Adrenal gland (tissue), 12 donors: ENCODE results near the gene KRTAP20-3. TPM values are rescaled to one million over a fixed set of nuclear protein-coding genes. Genes with fewer than 3 reads are reported as not detected.

ENCODE experiments used
- DNase-seq, 7 donors: peaks; one replicate each; pipeline ENCODE4 v3.0.0-alpha.2; 2019 to 2020
- H3K27ac ChIP-seq, 5 donors: fragments of 200-600 bp; sonication (generic) in 4 of 5; 1 replicate in 3 of 5; 2 replicates in 2 of 5; pipeline versions ENCODE4 v1.5.1 to v1.8.0; 2016 to 2020; ENCODE audit warnings: mild to moderate bottlenecking in 1 of 5
- H3K27me3 ChIP-seq: fragments of 200-600 bp; 2 replicates; pipeline ENCODE4 v1.8.0; 2021
- H3K36me3 ChIP-seq, 2 donors: fragments of 200-600 bp; replicated peaks in 1 of 2; 1 replicate in 1 of 2; 2 replicates in 1 of 2; pipeline versions ENCODE4 v1.5.1 to v1.8.0; 2018 to 2022
- H3K4me1 ChIP-seq, 2 donors: fragments of 200-600 bp; replicated peaks in 1 of 2; 1 replicate in 1 of 2; 2 replicates in 1 of 2; pipeline versions ENCODE4 v1.5.1 to v1.8.0; 2018 to 2021
- H3K4me3 ChIP-seq, 4 donors: fragments of 200-600 bp; sonication (generic) in 3 of 4; one replicate each; pipeline ENCODE4 v1.5.1; 2016 to 2018
- H3K9me3 ChIP-seq, 3 donors: fragments of 200-600 bp; sonication (generic) in 1 of 3; replicated peaks in 1 of 3; 1 replicate in 2 of 3; 2 replicates in 1 of 3; pipeline versions ENCODE4 v1.5.1 to v1.8.0; 2016 to 2021
- POLR2A ChIP-seq, 2 donors: fragments of 450-650 bp; IDR thresholded peaks; one replicate each; pipeline ENCODE4 v1.6.1; 2017; ENCODE audit warnings: antibody characterized with exemption in 2 of 2, mild to moderate bottlenecking in 2 of 2, moderate library complexity in 1 of 2
- WGBS, 4 donors: extraction: QIAGEN DNeasy Blood & Tissue Kit in 2 of 4; methylation state at CpG; one replicate each; pipeline versions ENCODE4 v1.1.5 to v1.1.7; 2013 to 2017; 5-methylcytosine and 5-hydroxymethylcytosine counted together
- intact Hi-C, 2 donors: fragments of 100-400 bp; cut with DNase I; formaldehyde crosslinking; loops; one replicate each; pipeline versions ENCODE4 v1.14.1 to v1.15.0; 2022 to 2023
- polyA plus RNA-seq, 3 donors: library from polyadenylated mRNA; stranded (reverse); fragments of 200-250 nt in 2 of 3; fragments of 350-450 nt in 1 of 3; fragmentation: Illumina TruSeq in 1 of 3; extraction: RNeasy Lipid Tissue Mini Kit (QIAGEN cat#74804) in 1 of 3; gene quantifications; one replicate each; pipeline ENCODE4 v1.2.3, GENCODE V29; 2013 to 2014
- total RNA-seq, 9 donors: library from RNA; depleted of rRNA in 4 of 9; stranded (reverse); fragments of >200 nt in 4 of 9; fragments of 120-200 nt in 1 of 9; fragmentation: NEBNext Ultra II Directional in 1 of 9; extraction: Animal tissue kit (Norgen Biotek cat#: 25700) in 1 of 9; gene quantifications; one replicate each; pipeline versions ENCODE4 v1.1.0 to v1.2.4, GENCODE V29; 2013 to 2023
- TF ChIP-seq, protein P1 (sequence below), 6 experiments: fragments of 450-650 bp in 4 of 6; fragments of 200-600 bp in 2 of 6; sonication (generic) in 1 of 6; IDR thresholded peaks; 1 replicate in 5 of 6; 2 replicates in 1 of 6; pipeline versions ENCODE4 v1.5.1 to v1.8.0; 2016 to 2021; ENCODE audit warnings: antibody characterized with exemption in 6 of 6, mild to moderate bottlenecking in 2 of 6, moderate library complexity in 1 of 6
- donor health status: healthy with polysubstance abuse.
- donor health status: Bipolar disorder and iron deficiency.
- donor health status: DM: yes; HTN: yes; CAD: no.
- donor health status: DM: no; HTN: no; CAD: no.
- donor health status: DM: no; HTN: no; CAD: no.
- donor health status: DM: yes; HTN: yes; CAD: no.

Gene KRTAP20-3
- total and polyA plus RNA-seq, 12 donors, result not detected

DNA sequence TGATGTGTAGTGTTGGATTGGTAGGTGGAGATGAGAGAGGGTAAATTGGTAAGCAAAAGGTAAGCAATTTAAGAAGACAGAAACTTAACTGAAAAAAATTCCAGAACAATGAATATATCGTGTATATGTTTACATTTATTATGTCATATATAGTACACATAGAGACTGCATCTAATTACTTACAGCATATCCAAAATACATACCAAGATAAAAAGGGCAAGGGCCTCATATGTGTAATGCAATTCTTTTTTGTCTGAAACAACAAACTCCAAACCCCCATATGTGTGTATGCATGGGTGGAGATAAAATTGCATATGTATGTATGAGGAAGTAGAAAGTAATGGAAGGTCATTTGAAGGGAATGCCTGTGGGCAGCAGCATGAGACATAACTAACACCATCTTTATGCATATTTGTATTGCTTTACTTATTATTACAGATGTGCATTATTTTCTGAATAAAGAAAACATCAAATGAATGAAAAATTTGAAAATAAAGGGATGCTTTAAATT, 4.3 kb downstream of the KRTAP20-3 start:
- no peaks in the 10 kb centered on the region for H3K27me3 ChIP-seq
- no peaks in the 10 kb centered on the region for H3K36me3 ChIP-seq
- TF ChIP-seq POLR2A (IDR thresholded peaks at IDR 0.05), result no peak
- TF ChIP-seq, protein P1, sequence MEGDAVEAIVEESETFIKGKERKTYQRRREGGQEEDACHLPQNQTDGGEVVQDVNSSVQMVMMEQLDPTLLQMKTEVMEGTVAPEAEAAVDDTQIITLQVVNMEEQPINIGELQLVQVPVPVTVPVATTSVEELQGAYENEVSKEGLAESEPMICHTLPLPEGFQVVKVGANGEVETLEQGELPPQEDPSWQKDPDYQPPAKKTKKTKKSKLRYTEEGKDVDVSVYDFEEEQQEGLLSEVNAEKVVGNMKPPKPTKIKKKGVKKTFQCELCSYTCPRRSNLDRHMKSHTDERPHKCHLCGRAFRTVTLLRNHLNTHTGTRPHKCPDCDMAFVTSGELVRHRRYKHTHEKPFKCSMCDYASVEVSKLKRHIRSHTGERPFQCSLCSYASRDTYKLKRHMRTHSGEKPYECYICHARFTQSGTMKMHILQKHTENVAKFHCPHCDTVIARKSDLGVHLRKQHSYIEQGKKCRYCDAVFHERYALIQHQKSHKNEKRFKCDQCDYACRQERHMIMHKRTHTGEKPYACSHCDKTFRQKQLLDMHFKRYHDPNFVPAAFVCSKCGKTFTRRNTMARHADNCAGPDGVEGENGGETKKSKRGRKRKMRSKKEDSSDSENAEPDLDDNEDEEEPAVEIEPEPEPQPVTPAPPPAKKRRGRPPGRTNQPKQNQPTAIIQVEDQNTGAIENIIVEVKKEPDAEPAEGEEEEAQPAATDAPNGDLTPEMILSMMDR (IDR thresholded peaks at IDR 0.05), result no peak
- intact Hi-C loops, result no loop called here
- H3K9me3 ChIP-seq, result no peaks in the 10 kb centered on the region
- WGBS, 4 donors, result 57 to 84% (median 65%) methylated on average over 1 of the region's 1 CpG
- no peak for DNase-seq
- no peaks in the 10 kb centered on the region for H3K4me1 ChIP-seq
- no peak overlapping the region for H3K4me3 ChIP-seq
- no peak overlapping the region for H3K27ac ChIP-seq

DNA sequence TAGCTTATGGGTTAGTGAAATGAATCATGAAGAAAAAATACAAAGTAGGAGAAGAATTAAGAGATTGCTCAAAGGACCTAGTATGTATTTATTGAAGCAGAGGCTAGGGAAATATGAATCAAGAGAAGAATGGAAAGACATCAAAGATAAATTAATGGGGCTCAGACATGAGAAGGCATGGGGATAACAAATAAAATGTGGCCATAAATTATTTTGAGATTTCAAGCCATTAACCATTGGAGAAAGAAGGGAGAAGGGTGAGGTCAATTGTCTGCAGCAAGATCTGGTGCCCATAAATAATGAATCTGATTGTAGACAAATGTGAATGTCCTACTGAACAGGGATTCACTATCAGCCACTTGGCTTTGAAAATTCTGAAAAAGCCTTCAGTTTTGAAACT, 10.2 kb downstream of the KRTAP20-3 start:
- TF ChIP-seq POLR2A (IDR thresholded peaks at IDR 0.05), result no peak
- TF ChIP-seq, protein P1 (IDR thresholded peaks at IDR 0.05), result no peak
- Histone ChIP-seq H3K27ac (no peak overlapping the region), H3K4me3 (no peak overlapping the region), H3K36me3 (no peaks in the 10 kb centered on the region), H3K9me3 (no peaks in the 10 kb centered on the region), H3K27me3 (no peaks in the 10 kb centered on the region), H3K4me1 (no peaks in the 10 kb centered on the region)
- intact Hi-C loops, result no loop called here
- no peak for DNase-seq

DNA sequence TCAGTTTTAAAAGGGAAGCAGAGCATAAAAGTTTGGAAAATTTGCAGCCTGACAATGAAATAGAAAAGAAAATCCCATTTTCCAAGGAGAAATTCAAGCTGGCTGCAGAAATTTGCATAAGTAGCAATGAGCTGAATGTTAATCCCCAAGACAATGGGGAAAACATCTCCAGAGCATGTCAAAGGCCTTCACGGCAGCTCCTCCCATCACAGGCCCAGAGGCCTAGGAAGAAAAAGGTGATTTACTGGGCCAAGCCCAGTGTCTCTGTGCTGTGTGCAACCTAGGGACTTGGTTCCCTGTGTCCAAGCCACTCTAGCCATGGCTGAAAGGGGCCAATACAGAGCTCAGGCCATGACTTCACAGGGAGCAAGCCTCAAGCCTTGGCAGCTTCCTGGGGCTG, 26.1 kb downstream of the KRTAP20-3 start:
- WGBS, 4 donors, result 56 to 88% (median 75%) methylated on average over 1 of the region's 1 CpG
- H3K9me3 ChIP-seq, result no peaks in the 10 kb centered on the region
- intact Hi-C loops, result no loop called here
- no peaks in the 10 kb centered on the region for H3K27me3 ChIP-seq
- no peaks in the 10 kb centered on the region for H3K36me3 ChIP-seq
- TF ChIP-seq, protein P1 (IDR thresholded peaks at IDR 0.05), result no peak
- no peak for TF ChIP-seq POLR2A (IDR thresholded peaks at IDR 0.05)
- no peak overlapping the region for H3K27ac ChIP-seq
- no peak for DNase-seq
- no peak overlapping the region for H3K4me3 ChIP-seq
- H3K4me1 ChIP-seq, result no peaks in the 10 kb centered on the region

DNA sequence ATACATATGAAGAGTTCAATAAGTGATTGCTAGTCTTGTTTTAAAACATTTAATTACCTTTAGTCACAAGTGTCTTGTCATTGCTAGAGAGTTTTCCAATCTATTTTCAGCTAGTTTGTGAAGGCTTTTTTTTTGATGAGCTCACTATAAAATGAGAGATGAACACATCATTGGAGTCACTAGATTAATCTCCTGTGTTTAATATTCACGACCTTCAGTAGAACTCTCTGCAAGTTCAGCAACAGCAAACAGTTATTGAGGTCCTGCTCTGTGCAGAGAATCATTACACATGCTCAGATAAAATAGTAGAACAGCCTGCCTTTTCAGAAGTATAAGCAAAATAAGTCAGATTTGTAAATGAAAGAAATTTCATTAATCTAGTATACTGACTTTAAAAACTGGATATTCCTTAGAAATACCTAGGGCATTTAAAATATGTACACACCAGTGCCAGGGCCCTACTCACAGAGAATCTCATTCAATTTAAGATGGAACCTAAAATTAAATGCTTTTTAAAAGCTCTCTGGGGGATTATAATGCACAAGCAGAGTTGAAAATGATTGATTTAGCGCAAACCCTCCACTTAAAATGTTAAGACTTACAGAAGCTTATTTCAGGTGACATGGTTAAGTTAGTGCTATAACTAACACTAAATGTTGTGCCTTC, 30.5 kb downstream of the KRTAP20-3 start:
- no peaks in the 10 kb centered on the region for H3K36me3 ChIP-seq
- no peaks in the 10 kb centered on the region for H3K27me3 ChIP-seq
- 60 to 65% (median 60%) methylated on average over 2 of the region's 2 CpGs for WGBS, 4 donors
- TF ChIP-seq, protein P1 (IDR thresholded peaks at IDR 0.05), result no peak
- TF ChIP-seq POLR2A (IDR thresholded peaks at IDR 0.05), result no peak
- H3K27ac ChIP-seq, result no peak overlapping the region
- H3K4me3 ChIP-seq, result no peak overlapping the region
- no peaks in the 10 kb centered on the region for H3K9me3 ChIP-seq
- intact Hi-C loops, result no loop called here
- no peaks in the 10 kb centered on the region for H3K4me1 ChIP-seq
- DNase-seq, result no peak
